ENCODE measurements around the gene CNNM3.

DNA sequence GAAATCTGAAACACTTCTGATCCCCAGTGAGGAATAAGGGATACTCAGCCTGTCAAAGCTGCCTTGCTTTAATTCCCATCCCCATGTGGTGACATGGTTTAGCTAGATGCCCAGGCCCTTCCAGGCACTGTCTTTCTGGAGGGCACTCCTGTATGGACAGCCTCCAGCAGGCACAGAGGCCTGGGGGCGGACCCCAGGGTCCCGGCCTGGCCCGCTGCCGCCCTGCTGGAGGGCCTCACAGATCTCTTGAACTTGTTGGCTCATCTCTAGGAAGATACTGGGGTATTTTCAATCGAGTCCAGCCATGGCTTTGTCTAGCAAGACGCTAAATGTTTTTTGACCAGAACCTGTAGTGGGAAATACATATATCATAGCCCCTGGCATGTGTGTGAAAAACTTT lies 21.0 kb upstream of the CNNM3 start:
- no peak for TF ChIP-seq POLR2A (IDR thresholded peaks at IDR 0.05)
- TF ChIP-seq, protein P1, sequence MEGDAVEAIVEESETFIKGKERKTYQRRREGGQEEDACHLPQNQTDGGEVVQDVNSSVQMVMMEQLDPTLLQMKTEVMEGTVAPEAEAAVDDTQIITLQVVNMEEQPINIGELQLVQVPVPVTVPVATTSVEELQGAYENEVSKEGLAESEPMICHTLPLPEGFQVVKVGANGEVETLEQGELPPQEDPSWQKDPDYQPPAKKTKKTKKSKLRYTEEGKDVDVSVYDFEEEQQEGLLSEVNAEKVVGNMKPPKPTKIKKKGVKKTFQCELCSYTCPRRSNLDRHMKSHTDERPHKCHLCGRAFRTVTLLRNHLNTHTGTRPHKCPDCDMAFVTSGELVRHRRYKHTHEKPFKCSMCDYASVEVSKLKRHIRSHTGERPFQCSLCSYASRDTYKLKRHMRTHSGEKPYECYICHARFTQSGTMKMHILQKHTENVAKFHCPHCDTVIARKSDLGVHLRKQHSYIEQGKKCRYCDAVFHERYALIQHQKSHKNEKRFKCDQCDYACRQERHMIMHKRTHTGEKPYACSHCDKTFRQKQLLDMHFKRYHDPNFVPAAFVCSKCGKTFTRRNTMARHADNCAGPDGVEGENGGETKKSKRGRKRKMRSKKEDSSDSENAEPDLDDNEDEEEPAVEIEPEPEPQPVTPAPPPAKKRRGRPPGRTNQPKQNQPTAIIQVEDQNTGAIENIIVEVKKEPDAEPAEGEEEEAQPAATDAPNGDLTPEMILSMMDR (IDR thresholded peaks at IDR 0.05), result no peak
